GM12892 (cell line): ENCODE measurements around the gene ZMPSTE24.

Experiments used
- POLR2A ChIP-seq: IDR thresholded peaks from 2 replicates; pipeline ENCODE4 v1.6.1; 2011; ENCODE audit warnings: low read depth, low read length, control low read depth
- POLR2AphosphoS5 ChIP-seq: IDR thresholded peaks from 2 replicates; pipeline ENCODE4 v1.6.1; 2011; ENCODE audit warnings: low read depth, low read length, control low read depth
- TAF1 ChIP-seq: IDR thresholded peaks from 2 replicates; pipeline ENCODE4 v1.6.1; 2011; ENCODE audit warnings: low read depth, mild to moderate bottlenecking, control low read depth, low read length, borderline replicate concordance

DNA sequence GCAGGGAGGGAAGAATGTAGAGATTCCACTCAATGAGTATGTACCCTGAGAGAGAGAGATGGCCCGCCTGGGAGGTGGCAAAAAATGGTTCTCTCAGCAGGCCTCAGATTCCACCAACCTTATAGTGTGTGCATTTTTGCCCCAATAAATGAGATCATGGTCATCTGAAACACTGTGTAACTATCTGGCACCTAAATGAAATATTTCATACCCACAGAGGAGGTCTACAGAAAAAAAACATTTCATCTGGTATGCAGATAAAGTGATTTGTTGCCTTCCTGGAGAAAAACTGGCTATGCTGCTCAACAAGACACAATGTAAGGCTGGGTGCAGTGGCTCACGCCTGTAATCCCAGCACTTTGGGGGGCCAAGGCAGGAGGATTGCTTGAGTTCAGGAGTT, 5.4 kb upstream of the ZMPSTE24 start:
- TF ChIP-seq POLR2A = no peak
- TF ChIP-seq TAF1 = no peak
- no peak for TF ChIP-seq POLR2AphosphoS5
